NCI-H146 (cell line): ENCODE measurements around the gene CRMP1.

Experiments
- DNase-seq: peaks from one replicate; lab custom pipeline; 2025; lab: John Stamatoyannopoulos, UW

Gene CRMP1

DNA sequence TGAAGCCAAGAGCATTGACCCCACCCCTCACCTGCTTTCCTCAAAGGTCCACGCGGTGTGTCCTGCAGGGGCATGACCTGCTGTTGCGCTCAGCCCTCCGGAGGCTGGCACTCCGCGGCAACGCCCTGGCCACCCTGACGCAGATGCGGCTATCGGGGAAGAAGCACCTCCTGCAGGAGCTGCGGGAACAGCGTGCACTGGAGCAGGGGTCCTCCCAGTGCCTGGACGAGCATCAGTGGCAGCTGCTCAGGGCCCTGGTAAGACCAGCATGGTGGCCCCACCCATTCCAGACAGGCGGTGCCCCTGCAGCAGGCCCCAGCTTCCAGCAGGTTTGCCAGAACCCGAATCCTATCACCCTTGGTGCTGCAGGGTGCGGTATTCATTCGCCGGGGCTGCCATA, 95.9 kb downstream of the CRMP1 start:
- DNase-seq = no peak

DNA sequence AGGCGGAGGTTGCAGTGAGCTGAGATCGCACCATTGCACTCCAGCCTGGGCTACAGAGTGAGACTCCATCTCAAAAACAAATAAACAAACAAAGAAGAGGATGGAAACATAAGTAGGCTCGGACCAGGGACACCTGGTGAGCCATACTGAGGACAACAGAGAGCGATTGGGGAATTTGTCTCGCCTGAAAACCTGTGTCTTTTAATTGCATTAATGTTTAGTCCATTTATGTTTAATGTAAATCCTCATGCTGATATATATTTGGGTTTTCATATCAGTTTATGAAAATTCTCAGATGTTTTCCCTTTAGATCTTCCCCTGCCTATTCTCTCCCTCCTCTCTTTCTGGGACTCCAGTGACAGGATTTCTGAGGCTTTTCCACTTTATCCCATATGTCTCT, 97.3 kb downstream of the CRMP1 start:
- no peak for DNase-seq

DNA sequence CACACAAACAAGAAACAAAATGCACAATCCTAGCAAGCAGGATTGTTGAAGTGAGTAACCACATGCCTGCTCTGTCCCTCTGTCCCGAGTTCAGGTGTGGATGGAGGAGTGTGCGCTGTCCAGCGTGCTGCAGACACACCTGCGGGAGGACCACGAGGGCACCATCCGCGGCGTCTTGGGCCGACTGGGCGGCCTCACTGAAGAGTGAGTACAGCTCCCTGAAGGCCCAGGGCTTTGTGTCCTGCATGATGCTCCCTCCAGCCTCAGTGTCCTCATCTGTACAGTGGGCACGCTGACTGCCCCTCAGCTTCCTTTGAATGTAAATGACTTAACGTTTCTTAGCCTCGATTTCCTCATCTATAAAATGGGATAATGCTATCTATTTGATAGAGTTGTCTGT, 99.4 kb downstream of the CRMP1 start:
- no peak for DNase-seq

DNA sequence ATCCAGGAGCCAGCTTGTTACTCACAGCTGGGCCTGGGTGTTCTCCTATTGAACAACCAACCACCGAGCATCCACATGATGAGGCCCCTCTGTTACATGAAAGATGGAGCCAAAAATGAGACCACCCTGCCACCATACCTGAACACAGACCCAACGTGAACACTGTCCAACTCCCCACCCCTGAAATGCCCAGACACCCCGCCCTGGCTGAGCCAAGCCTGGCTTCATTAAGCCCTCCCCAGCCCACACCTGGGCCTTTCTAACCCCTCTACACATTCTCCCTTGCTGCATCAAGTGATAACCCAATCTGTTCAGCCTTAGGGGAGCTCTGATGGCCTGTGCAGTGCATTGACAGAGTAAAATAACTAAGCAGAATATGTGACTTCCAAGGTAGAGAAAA, 101.2 kb downstream of the CRMP1 start:
- no peak for DNase-seq

DNA sequence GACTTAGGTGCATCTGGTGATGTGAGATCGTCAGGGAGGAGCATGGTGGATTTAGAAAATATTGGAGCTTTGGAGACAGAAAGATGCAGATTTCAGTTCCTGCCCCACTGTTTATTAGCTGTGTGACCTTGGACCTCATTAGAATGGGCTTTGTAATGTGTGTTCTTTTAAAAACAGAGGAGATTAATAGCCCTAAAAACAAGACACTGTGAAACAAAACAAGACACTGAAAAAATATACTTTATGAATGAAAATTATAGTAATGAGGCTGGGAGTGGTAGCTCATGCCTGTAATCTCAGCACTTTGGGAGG, 102.4 kb downstream of the CRMP1 start:
- DNase-seq = no peak

DNA sequence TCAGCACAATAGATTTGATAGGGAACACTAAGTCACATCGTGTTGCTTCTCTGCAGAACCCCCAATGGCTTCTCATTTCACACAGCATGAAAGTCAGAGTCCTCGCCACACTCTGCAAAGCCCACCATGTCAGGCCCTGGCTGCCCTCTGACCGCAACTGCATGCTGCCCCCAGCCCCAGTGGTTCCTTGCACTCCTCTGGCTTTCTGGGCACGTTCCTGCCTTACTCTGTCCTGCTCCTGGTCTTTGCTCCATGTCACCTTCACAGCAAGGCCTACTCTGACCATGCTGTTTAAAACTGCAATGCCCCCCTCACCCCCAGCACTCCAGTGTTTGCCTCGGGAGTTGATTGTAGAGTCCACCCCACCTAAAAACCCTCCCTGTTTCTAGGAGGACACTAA, 103.7 kb downstream of the CRMP1 start:
- DNase-seq = no peak

DNA sequence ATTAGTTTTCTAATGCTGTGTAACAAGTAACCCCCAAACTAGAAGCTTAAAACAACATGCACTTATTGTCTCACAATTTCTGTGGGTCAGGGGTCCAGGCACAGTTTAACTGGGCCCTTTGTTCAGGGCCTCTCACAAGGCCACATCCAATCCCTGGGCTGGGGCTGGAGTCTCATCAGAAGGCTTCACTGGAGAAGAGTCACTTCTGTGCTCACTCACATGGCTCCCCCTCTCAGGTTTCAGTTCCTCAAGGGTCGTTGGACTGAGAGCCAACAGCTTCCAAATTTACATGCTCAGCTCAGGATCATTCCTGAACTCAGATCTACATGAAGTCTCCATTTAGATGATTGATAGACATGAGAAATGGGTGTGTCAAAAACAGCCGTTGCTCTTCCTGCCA, 104.7 kb downstream of the CRMP1 start:
- DNase-seq = no peak

DNA sequence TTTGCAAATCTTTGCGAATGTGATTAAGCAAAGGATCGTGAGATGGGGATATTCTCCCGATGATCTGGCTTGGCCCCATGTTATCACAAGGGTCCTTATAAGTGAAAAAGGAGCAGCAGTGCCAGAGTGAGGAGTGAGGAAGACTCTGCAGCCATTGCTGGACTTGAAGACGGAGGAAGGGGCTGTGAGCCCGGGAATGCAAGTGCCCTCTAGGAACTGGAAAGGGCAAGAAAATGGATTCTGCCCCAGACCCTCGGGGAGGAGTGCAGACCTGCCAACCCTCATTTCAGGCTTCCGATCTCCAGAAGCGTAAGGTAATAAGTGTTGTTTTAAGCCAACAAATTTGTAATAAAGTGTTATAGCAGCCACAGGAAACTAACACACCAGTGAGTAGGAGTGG, 105.6 kb downstream of the CRMP1 start:
- DNase-seq = no peak

DNA sequence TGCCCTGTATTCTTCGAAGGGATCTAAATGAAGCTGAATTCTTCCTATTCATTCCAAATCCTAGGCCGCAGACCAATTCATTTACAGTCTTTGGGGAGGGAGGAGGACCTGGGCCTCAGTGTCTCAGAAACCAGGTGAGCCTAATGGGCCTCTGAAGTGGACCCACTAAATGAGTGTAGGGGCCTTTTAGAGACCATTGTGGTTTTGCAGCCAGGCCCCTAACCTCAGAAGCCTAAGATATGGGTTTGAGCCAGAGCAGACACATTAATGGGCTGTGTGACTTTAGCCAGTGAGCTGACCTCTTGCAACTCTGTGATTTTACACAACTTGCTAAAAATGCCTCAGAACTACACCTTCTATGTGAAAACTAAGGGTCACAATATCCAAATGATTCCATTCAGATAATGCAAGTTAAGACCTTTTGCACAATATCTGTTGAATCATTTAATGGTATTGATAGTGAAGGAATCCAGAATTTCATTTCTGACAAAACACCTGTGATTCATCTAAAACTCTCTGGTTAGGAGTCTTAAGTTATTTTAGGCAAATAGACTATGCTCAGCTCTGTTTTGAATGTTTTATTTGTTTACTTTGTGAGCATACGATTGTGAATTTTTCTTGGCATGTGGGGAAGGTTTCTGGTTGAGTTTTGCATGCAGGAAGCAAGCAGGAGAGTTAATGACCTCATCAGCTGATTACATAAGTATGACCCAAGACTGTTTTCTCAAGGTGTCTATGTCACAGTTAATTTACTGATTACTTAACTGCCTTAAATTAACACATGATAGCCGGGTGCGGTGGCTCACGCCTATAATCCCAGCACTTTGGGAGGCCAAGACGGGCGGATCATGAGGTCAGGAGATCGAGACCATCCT, 106.8 kb downstream of the CRMP1 start:
- no peak for DNase-seq

DNA sequence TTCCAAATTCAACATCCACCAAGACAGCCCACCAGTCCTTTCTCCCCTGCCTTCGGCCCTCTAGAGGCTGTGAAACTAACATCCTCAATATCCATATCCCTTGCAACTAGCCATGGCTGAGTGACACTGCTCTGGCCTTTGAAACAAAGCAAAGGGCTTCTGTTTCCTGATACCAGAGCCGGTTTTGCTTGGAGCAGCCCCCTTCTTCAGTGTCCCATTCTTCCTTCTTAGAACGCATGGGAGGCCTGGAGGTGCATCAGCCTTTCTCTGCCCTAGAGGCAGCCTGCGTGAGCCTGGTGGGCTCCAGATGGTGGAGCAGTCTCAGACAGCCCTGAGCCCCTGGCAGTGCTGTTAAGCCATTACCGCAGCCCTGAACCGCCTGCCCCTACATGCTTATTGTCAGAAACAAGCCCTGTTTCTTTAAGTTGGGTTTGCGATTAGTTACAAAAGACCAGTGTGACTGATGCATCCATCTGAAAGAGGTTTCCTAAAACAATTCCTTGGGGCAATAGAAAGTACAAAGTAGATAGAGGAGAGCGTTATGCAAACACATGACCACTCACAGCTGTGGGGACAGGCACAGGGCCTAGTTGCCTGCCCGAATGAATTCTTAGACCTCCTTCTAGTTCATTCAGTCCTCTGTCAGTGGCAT, 107.8 kb downstream of the CRMP1 start:
- DNase-seq = no peak

DNA sequence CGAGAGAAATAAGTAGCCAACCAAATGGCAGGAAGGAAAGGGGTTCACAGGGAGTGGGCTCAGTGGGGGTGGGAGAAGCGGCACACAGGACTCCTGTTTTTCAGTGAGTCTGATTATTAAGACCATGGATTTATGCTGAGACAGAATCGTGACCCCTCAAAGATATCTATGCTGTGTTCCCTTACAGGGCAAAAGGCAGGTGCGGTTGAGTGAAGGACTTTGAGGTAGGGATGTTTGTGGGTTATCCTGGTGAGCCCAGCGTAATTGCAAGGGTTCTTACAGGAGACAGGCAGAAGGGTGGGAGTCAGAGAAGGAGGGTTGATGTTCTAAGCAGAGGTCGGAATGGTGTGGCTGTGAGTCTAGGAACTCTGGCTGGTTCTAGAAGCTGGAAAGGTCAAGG, 108.9 kb downstream of the CRMP1 start:
- DNase-seq = no peak

DNA sequence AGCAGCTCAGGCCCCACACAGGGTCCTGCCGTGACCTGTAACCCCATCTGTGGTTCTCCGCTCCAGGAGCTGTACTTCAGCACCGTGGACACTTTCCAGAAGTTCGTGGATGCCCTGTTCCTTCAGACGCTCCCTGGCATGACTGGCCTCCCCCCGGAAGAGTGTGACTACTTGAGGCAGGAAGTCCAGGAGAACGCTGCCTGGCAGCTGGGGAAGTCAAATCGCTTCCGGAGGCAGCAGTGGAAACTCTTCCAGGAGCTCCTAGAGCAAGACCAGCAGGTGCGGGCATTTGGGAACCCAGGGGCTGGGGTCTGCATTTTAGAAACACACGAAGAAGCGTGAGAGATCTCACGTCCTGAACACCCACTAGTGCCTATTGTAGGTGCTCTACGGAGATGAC, 109.4 kb downstream of the CRMP1 start:
- DNase-seq = no peak

DNA sequence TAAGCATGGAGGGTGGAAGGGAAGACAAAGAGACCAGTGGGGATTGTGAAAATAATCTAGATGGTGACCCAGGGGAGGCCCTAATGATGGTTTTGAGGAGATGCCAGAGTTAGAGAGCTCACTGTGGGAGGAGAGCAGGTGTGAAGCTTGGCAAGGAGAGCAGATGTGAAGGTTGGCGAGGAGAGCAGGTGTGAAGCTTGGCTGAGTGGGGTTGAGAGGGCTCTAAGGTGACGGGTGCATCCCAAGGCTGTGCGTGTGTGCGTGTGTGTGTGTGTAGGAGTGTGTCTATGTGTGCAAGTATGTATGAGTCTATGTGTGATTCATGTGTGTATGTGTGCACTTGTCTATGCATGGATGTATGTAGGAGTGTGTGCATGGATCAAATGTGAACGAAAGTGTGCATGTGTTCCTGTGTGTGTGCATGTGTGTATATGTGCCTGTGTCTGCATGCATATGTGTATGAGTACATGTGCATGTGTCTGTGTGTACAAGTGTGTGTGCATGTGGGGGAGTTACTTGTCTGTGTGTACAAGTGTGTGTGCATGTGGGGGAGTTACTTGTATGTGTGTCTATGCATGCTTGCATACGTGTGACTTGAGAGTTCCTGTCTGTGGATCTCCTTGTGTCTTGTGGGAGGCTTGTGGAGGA, 109.9 kb downstream of the CRMP1 start:
- DNase-seq = no peak

DNA sequence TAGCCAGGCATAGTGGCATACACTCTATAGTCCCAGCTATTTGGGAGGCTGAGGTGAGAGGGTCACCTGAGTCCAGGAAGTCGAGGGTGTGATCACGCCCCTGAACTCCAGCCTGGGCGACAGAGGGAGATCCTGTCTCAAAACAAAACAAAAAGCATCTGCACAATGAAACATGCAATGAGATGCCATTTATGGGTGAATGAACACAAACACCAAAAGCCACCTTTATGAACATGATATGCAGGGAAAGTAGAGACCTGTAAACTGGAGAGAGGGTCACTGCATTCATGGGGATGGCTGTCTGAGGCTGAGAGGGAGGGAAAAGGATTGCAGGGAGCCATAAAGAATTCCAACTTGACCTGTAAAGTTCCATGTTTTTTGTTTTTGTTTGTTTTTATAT, 111.2 kb downstream of the CRMP1 start:
- DNase-seq = no peak

DNA sequence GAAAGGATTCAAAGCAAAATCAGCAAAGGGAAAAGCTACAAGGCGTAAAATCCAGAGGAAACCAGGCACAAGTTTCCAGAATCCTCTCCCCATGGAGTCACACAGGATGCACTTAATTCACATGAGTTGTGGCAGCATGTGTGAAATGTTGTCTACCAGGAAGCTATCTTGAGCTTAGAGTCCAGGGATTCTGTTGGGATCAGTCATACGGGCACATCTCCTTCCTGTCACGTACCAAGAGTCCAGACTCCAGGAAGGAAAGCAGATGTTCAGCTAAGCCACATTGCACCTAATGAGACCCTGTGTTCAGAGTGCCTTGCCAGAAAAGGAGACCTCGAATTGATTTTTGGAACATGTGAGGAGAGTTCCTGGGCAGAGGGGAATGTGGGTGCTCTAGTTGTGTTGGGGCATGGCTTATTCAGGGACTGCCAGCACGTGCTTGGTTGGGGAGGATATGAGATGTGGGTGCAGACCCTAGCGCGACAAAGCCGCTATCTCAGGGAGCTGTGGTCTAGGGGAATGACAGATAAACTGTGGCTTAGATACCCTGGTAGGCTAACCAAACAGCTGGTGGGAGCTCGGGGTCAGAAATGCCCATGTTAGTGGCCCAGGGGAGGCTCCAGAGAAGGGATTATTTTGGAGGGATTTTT, 111.9 kb downstream of the CRMP1 start:
- no peak for DNase-seq

DNA sequence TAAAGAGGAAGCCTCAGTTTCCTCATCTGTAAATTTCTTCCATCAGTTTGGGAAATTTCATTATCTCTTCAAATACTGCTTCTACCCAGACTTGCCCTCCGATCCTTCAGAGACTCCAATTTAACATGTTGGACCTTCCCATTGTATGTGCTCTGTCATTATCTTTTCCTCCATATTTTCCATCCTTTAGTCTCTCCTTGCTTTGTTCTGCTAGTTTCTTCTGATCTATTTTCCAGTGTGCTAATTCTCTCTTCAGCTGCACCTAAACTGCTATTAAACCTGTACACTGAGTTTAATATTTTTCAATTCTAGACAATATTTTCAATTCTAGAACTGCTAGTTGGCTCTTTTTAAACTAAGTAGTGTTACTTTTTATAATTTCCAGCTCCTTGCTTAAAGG, 116.4 kb downstream of the CRMP1 start:
- DNase-seq = no peak

DNA sequence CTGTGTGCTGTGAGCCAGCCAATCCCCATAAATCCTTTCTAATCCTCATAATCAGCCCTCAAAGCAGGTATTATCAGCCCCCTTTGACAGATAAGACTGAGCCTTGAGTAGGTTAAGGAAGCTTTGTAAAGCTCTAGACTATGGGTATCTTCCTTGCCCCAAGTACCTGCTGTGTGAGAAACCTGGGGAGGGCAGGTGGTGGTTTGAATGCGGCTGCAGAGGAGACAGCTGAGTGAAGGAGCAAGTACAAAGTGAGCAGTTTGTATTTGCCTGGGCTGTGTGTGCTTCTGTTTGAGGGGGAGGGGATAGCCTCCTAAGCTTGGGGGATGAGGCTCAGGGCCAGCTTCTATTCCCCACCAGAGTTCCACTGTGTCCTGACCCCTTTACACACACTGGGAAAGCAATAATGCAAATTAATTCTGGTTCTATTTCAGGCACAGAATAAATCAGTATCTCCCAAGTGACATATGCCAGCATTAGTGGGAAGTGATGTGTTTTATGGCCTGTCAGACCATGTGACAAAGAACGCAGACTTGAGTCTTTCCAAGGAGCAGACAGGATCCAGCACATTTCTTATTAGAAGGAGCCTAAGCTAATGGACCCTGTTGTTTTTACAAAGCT, 118.4 kb downstream of the CRMP1 start:
- no peak for DNase-seq

DNA sequence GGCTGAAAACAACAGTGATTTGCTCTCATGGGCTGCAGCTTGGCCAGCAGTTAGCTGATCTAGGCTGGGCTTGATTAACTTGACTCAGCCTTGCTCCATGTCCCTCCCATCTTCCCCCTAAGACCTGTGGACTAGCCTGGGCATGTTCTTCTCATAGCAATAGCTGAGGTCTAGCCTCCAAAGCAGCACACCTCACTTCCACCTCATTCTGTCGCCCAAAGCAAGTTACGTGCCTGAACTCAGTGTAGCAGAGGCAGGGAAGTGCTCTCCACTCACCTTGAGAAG, 119.7 kb downstream of the CRMP1 start:
- DNase-seq = no peak

DNA sequence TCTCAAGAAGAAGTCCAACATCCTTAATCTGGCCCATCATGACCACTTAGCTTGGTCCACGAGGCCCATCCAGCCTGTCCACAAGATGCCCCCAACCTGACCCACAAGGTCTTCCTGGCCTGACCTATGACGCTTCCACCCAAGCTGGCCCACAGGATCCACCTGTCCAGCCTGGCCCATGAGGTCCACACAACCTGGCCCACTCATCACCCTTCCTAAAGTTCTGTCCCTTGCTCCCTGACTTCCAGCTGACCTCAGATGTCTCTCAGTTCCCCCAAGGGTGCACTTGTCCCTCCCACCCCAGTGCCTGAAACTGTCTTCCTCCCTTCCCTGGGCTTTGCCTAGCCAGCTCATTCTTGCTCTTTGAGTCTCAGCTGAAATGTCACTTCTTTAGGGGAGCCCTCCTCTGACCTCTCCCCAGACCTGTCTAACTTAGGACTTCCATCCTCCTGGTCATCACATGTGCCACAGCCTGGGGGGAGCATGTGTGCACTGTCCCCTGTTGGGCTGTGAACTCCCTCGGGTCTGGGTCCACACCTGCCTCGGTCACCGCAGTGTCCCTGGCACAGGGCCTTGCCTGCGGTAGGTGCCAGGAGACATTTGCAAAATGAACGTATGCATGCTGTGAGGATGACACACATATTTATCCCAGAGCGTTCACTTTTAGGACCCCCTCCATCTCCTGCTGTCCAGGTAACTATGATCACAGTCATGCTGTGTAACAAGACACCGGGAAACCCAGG, 120.2 kb downstream of the CRMP1 start:
- peak; percentile 40 for DNase-seq
